ENCODE results near the gene ZNF48.
A peak's percentile ranks its signal among the peaks of the same experiment; 100 is the strongest.

Gene ZNF48

GRCh38 chr16:30369091-30369937 lies 25.9 kb upstream of the ZNF48 start:
- WGBS: 13% methylated on average over 45 of the region's 45 CpGs
- peak overlapping the region; percentile 12 to 53 for H3K18ac ChIP-seq (ENCODE audit: low read depth in 1 of 2, low read length in 2 of 2)
- no peak overlapping the region for H4K8ac ChIP-seq (ENCODE audit: low read length)
- peak overlapping the region in 1 of 2 experiments; percentile 81 for H3K4ac ChIP-seq (ENCODE audit: low read depth in 1 of 2, low read length in 2 of 2)
- H3K4me3 ChIP-seq (ENCODE audit: insufficient read depth in 1 of 2, low read depth in 1 of 2, low read length in 2 of 2): peak overlapping the region; percentile 71 to 98
- peak overlapping the region; percentile 66 for H2BK120ac ChIP-seq (ENCODE audit: low read depth, low read length)
- H2BK12ac ChIP-seq (ENCODE audit: low read length in 2 of 2): peak overlapping the region in 1 of 2 experiments; percentile 37
- peak overlapping the region in 1 of 2 experiments; percentile 79 for H3K14ac ChIP-seq (ENCODE audit: low read length in 2 of 2)
- peak; percentile 37 for DNase-seq
- H3K9me3 ChIP-seq (ENCODE audit: control insufficient read depth, low read length): no peaks in the 10 kb centered on the region
- H3K4me2 ChIP-seq (ENCODE audit: low read length, poor library complexity, severe bottlenecking): peak overlapping the region; percentile 93
- H3K79me1 ChIP-seq (replicated peaks; ENCODE audit: low read length, poor library complexity, severe bottlenecking): peaks cover 2% of the 10 kb centered on the region
- no peak overlapping the region for H2AFZ ChIP-seq (ENCODE audit: low read depth, low read length)
- H3K36me3 ChIP-seq (ENCODE audit: control insufficient read depth in 1 of 2, insufficient read depth in 2 of 2, low read depth in 1 of 2, low read length in 2 of 2): peaks cover 16 to 23% of the 10 kb centered on the region in 2 experiments
- H3K4me1 ChIP-seq (ENCODE audit: control insufficient read depth, insufficient read depth, low read depth, low read length): peaks cover 25% of the 10 kb centered on the region
- H4K91ac ChIP-seq (ENCODE audit: low read length): no peak overlapping the region
- H3K9ac ChIP-seq (ENCODE audit: low read length): peak overlapping the region; percentile 89
- H2BK15ac ChIP-seq (ENCODE audit: low read depth, poor library complexity, severe bottlenecking): no peak overlapping the region
- peak overlapping the region; percentile 79 for H3K27ac ChIP-seq (ENCODE audit: low read length, poor library complexity, severe bottlenecking)
- H3K23ac ChIP-seq (ENCODE audit: low read length in 2 of 2): peak overlapping the region in 1 of 2 experiments; percentile 92
- peak overlapping the region; percentile 45 for H2AK5ac ChIP-seq (ENCODE audit: low read length, severe bottlenecking)
- no peaks in the 10 kb centered on the region for H3K27me3 ChIP-seq (ENCODE audit: control insufficient read depth in 1 of 2, insufficient read depth in 1 of 2, low read length in 2 of 2)
- H2BK5ac ChIP-seq (ENCODE audit: low read depth, low read length, poor library complexity, severe bottlenecking): no peak overlapping the region

- 2% methylated on average over 21 of the region's 76 CpGs for WGBS
- H3K23ac ChIP-seq (ENCODE audit: low read length in 2 of 2): no peak overlapping the region
- no peak for DNase-seq
- H3K27ac ChIP-seq (ENCODE audit: low read length, poor library complexity, severe bottlenecking): no peak overlapping the region
- H3K36me3 ChIP-seq (ENCODE audit: control insufficient read depth in 1 of 2, insufficient read depth in 2 of 2, low read depth in 1 of 2, low read length in 2 of 2): peaks cover 10 to 16% of the 10 kb centered on the region in 2 experiments
- H3K4me3 ChIP-seq (ENCODE audit: insufficient read depth in 1 of 2, low read depth in 1 of 2, low read length in 2 of 2): peak overlapping the region; percentile 71 to 98
- no peak overlapping the region for H2AK5ac ChIP-seq (ENCODE audit: low read length, severe bottlenecking)
- peak overlapping the region in 1 of 2 experiments; percentile 81 for H3K4ac ChIP-seq (ENCODE audit: low read depth in 1 of 2, low read length in 2 of 2)
- H4K91ac ChIP-seq (ENCODE audit: low read length): peak overlapping the region; percentile 29
- no peaks in the 10 kb centered on the region for H3K27me3 ChIP-seq (ENCODE audit: control insufficient read depth in 1 of 2, insufficient read depth in 1 of 2, low read length in 2 of 2)
- peaks cover 22% of the 10 kb centered on the region for H3K4me1 ChIP-seq (ENCODE audit: control insufficient read depth, insufficient read depth, low read depth, low read length)
- no peak overlapping the region for H3K14ac ChIP-seq (ENCODE audit: low read length in 2 of 2)
- H3K9me3 ChIP-seq (ENCODE audit: control insufficient read depth, low read length): no peaks in the 10 kb centered on the region
- H2BK12ac ChIP-seq (ENCODE audit: low read length in 2 of 2): no peak overlapping the region
- no peak overlapping the region for H2AFZ ChIP-seq (ENCODE audit: low read depth, low read length)
- peak overlapping the region; percentile 66 for H2BK120ac ChIP-seq (ENCODE audit: low read depth, low read length)
- H2BK5ac ChIP-seq (ENCODE audit: low read depth, low read length, poor library complexity, severe bottlenecking): no peak overlapping the region
- H3K4me2 ChIP-seq (ENCODE audit: low read length, poor library complexity, severe bottlenecking): peak overlapping the region; percentile 93
- H3K18ac ChIP-seq (ENCODE audit: low read depth in 1 of 2, low read length in 2 of 2): no peak overlapping the region
- H3K79me1 ChIP-seq (replicated peaks; ENCODE audit: low read length, poor library complexity, severe bottlenecking): no peaks in the 10 kb centered on the region
- peak overlapping the region; percentile 89 for H3K9ac ChIP-seq (ENCODE audit: low read length)
- no peak overlapping the region for H2BK15ac ChIP-seq (ENCODE audit: low read depth, poor library complexity, severe bottlenecking)
- peak overlapping the region; percentile 31 for H4K8ac ChIP-seq (ENCODE audit: low read length)
Observed at GRCh38 chr16:30369938-30370455, 25.2 kb upstream of the ZNF48 start.

- H4K8ac ChIP-seq (ENCODE audit: low read length): peak within 1 kb of the TSS; percentile 87
Observed at GRCh38 chr16:30370456-30371247, 24.6 kb upstream of the ZNF48 start, which contains the start of gene TBC1D10B. TBC1D10B (minus strand) TSS chr16:30370494; CDS start chr16:30370183, 311 bp downstream.

More at GRCh38 chr16:30370456-30371247, 24.6 kb upstream of the ZNF48 start, which contains the start of gene TBC1D10B:
- H3K36me3 ChIP-seq (ENCODE audit: control insufficient read depth in 1 of 2, insufficient read depth in 2 of 2, low read depth in 1 of 2, low read length in 2 of 2): peaks cover 4 to 10% of the 10 kb centered on the region in 2 experiments
- H3K79me1 ChIP-seq (replicated peaks; ENCODE audit: low read length, poor library complexity, severe bottlenecking): no peaks in the 10 kb centered on the region
- H3K9ac ChIP-seq (ENCODE audit: low read length): peak within 1 kb of the TSS; percentile 89
- H2BK5ac ChIP-seq (ENCODE audit: low read depth, low read length, poor library complexity, severe bottlenecking): peak within 1 kb of the TSS; percentile 69
- no peaks in the 10 kb centered on the region for H3K9me3 ChIP-seq (ENCODE audit: control insufficient read depth, low read length)
- no peaks in the 10 kb centered on the region for H3K27me3 ChIP-seq (ENCODE audit: control insufficient read depth in 1 of 2, insufficient read depth in 1 of 2, low read length in 2 of 2)
- H3K18ac ChIP-seq (ENCODE audit: low read depth in 1 of 2, low read length in 2 of 2): peak within 1 kb of the TSS; percentile 53 to 85
- H3K23ac ChIP-seq (ENCODE audit: low read length in 2 of 2): peak within 1 kb of the TSS in 1 of 2 experiments; percentile 92
- DNase-seq: peak; percentile 100
- H2BK120ac ChIP-seq (ENCODE audit: low read depth, low read length): peak within 1 kb of the TSS; percentile 66
- H3K4me2 ChIP-seq (ENCODE audit: low read length, poor library complexity, severe bottlenecking): peak within 1 kb of the TSS; percentile 93
- H2AK5ac ChIP-seq (ENCODE audit: low read length, severe bottlenecking): peak within 1 kb of the TSS; percentile 65
- H3K14ac ChIP-seq (ENCODE audit: low read length in 2 of 2): peak within 1 kb of the TSS in 1 of 2 experiments; percentile 79
- H3K4ac ChIP-seq (ENCODE audit: low read depth in 1 of 2, low read length in 2 of 2): peak within 1 kb of the TSS; percentile 77 to 83
- H3K27ac ChIP-seq (ENCODE audit: low read length, poor library complexity, severe bottlenecking): peak within 1 kb of the TSS; percentile 83
- H2AFZ ChIP-seq (ENCODE audit: low read depth, low read length): peak within 1 kb of the TSS; percentile 66
- peak within 1 kb of the TSS; percentile 71 to 98 for H3K4me3 ChIP-seq (ENCODE audit: insufficient read depth in 1 of 2, low read depth in 1 of 2, low read length in 2 of 2)
- H2BK12ac ChIP-seq (ENCODE audit: low read length in 2 of 2): peak within 1 kb of the TSS in 1 of 2 experiments; percentile 37
- H3K4me1 ChIP-seq (ENCODE audit: control insufficient read depth, insufficient read depth, low read depth, low read length): peaks cover 22% of the 10 kb centered on the region
- no peak within 1 kb of the TSS for H2BK15ac ChIP-seq (ENCODE audit: low read depth, poor library complexity, severe bottlenecking)
- peak within 1 kb of the TSS; percentile 29 for H4K91ac ChIP-seq (ENCODE audit: low read length)
- WGBS: under 1% methylated on average over 40 of the region's 40 CpGs

Data from mesenchymal stem cell (in vitro differentiated cells and primary cell).